ENCODE measurements around the gene ZKSCAN1.
A peak's percentile ranks its signal among the peaks of the same experiment; 100 is the strongest.
"Not testable (repeated sequence)": the region's sequence is repeated elsewhere in the genome, so short reads cannot be mapped to it uniquely, and the experiment has no call there.

Gene ZKSCAN1

DNA sequence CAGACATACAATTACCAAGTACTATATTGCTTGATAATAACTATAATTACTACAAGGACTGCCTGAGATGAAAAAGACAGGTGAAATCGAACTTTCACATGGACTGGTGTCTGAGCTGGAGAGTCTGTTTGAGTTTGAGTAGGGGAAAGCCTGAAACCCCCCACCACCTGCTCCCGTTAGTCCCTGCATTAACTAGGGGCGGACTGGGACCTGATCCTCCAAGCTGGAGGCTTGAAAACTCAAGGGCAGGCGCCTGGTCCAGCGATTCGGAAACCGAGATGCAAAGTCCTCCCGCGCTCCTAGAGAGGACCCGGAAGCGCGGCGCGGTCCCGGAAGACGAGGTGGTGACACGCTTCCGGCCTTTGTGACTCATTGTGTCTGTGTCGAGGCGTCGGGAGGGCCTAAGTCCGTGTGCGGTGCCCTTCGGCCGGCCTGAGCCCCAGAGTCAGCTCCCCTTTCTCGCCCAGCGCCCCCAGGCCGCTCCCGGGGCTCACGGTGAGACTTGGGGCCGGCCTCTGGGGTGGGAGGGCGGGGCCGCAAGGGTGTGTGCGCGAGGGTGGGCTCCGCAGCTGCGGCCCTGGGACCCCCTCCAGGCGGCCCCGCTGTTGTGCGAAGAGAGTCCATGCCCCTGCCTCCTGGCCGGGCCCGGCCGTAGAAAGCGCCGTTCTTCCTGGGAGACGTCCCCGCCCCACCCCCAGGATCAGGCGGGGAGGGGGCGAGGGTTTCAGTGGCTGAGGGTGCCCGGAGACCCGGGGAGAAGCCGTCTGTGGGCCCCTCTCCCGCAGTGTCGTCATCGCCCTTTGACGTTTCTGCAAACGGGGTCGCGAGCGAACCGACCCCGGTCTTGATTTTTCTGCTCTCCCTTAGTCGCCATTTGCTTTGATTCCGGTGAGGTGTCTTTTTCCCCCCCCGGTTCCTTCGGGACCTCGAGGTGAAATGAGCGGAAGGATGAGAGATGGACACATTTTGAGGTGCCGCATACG lies at the start of gene ZKSCAN1:
ZKSCAN1 (plus strand) TSS at position 365 of the 983 bp plus-strand sequence. CDS start 7,911 bp downstream, outside the sequence.
- DNase-seq: peak; percentile 84

DNA sequence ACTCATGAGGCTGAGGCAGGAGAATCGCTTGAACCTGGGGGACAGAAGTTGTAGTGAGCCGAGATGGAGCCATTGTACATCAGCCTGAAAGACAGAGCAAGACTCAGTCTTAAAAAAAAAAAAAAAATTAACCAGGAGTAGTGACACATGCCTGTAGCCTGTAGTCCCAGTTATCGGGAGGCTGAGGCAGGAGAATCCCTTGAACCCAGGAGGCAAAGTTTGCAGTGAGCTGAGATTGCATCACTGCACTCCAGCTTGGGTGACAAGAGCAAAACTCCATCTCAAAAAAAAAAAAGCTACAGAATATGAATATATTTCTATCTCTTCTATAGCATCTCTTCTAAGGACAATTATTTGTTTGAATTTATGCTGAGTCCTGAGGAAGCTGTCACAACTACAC lies 46.1 kb upstream of the ZKSCAN1 start:
- no peak for DNase-seq

DNA sequence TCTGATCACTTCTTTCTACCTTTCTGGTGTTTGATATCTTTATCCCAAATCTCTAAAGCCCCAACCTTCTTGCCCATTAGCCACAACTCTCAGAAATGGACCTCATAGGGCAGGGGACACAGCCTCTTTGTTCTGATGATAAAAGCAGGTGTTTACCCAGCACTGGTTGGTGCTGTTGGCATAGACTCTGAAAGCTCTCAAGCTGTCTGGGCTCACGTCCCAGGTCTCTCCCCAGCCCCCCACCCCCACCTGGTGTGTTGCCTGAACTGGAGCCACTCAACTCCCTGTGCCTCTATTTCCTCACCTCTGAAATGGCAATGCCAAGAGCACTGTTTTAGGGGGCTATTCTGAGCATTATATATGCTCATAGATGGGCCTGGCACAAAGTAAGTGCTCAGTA lies 45.6 kb upstream of the ZKSCAN1 start:
- not testable (repeated sequence) for DNase-seq

DNA sequence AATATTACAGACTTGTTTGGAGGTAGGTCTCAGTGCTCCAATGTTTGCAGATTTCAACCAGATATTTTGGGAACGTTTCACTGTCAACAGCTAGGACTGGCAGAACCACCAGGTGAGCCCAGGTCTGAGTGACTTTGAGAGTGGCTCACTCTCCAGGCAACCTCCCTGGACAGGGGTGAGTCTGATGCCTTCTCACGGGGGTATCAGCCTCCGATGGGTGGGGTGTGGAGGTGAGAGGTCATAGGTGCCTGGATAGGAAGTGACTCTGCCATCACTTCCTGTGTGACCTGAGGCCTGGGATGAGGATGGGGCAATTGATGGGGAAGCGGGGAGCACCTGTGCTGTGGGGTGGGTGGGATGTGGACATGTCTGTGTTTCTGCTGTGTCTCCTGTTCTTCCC lies 44.2 kb upstream of the ZKSCAN1 start:
- no peak for DNase-seq

DNA sequence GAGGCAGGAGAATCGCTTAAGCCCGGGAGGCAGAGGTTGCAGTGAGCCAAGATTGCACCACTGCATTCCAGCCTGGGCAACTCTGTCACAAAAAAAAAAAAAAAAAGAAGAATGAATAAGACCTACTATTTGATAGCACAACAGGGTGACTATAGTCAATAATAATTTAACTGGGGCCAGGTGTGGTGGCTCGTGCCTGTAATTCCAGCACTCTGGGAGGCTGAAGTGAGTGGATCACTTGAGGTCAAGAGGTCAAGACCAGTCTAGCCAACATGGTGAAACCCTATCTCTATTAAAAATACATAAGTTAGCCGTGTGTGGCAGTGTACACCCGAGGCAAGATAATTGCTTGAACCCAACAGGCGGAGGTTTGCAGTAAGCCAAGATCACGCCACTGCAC lies 41.6 kb upstream of the ZKSCAN1 start:
- not testable (repeated sequence) for DNase-seq

DNA sequence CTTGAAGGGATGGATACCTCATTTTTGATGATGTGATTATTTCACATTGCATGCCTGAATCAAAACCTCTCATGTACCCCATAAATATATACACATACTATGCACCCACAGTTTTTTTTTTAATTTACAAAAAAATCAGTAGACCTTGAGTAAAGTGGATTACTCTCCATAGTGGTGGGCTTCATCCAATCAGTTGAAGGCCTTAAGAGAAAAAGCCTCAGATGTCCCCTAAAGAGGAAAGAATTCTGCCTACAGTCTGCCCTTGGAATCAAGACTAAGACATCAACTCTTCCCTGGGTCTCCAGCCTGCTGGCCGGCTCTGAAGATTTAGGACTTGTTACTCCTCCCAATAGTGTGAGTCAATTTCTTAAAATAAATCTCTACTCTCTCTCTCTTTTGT lies 40.7 kb upstream of the ZKSCAN1 start:
- no peak for DNase-seq

DNA sequence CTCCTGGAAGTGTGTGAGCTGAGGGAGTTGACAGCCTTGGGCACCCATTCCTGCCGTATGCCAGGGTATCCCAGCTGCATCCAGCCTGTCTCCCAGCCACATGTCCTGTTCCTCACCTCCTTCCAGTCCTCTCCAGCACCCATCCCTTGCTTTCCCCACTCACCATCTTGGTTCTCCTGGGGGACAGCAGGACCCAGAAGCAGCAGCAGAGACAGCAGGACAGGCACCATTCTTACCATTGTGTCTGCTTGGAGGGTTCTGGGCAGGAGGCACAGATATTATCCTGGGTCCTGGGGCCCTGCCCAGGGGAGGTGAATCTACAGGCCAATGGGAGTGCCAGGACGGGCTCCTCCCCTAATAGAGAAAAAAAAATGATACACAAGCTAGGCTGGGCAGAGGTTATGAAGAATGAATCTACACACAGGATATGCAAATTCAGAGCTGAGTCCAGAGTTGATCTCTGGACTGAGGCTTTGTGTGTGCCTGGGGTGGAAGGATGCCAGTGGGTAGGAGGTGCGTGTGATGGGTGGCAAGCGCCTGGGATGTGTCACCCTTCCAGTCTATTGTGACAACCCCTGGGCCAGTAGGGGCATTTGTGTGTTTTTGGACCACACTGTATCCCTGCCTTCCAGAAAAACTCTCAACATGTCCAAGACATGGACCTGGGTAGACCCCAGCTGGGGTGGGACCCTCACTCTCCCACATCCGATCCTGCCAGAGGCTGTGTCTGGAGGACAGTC lies 39.4 kb upstream of the ZKSCAN1 start, which contains the start of gene AZGP1:
AZGP1 (minus strand) TSS at position 250 of the 740 bp plus-strand sequence; CDS start at position 239, 11 bp downstream.
- DNase-seq: no peak

DNA sequence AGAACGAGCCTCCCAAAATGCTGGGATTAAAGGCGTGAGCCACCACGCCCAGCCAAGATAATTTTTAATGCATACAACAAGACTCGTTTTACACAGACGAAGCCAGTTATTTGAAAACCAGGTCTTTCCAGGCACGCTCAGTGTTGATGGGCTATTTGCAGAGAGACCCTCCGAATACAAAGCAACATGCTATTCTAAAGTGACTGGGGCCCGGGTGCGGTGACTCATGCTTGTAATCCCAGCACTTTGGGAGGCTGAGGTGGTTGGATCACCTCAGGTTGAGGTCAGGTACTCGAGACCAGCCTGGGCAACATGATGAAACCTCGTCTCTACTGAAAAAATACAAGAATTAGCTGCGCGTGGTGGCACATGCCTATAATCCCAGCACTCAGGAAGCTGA lies 38.8 kb upstream of the ZKSCAN1 start:
- no peak for DNase-seq

DNA sequence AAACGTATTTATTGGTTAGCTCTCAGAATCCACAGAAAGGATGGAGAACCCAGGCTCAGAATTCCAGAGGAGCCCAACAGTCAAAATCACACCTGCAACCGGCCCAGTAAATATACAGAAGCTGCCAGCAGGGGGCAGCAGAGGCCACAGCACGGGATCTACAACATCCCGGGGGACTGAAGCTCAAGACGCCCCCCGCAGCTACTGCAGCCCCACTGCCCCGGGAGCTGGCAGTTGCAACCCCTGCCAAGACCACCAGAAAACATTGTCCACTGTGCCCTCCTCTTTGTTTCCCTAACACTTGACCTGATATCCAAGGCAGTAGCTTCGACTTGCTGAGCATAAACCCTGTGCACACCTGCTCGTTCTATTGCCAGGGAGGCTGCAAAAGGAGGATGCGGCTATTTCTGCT lies 35.6 kb upstream of the ZKSCAN1 start:
- DNase-seq: not testable (repeated sequence)

DNA sequence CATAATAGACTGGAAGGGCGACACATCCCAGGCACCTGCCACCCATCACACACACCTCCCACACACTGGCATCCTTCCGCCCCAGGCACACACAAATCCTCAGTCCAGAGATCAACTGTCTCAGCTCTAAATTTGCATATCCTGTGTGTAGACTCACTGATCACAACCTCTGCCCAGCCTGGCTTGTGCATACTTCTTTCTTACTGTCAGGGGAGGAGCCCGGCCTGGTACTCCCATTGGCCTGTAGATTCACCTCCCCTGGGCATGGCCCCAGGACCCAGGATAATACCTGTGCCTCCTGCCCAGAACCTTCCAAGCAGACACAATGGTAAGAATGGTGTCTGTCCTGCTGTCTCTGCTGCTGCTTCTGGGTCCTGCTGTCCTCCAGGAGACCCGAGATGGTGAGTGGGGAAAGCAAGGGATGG lies 34.9 kb upstream of the ZKSCAN1 start:
- DNase-seq: not testable (repeated sequence)

DNA sequence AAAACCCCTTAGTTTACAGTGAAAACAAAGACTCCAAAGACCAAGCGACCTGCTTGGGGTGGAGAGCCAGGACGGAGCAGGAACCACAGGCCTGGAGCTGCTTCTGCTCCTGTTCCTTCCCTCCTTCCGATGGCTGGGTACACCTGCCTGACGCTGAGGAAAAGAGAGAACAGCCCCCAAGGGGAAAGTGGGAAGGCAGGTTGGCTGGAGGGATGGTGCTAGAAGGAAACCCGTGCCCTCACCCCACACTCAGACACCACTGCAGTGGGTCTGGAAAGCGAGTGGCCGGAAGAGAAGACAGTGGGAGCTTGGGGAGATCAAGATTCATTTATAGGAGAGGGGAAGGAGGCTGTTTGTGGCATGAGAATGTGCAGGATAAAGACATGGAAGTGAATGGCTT lies 34.3 kb upstream of the ZKSCAN1 start:
- not testable (repeated sequence) for DNase-seq

DNA sequence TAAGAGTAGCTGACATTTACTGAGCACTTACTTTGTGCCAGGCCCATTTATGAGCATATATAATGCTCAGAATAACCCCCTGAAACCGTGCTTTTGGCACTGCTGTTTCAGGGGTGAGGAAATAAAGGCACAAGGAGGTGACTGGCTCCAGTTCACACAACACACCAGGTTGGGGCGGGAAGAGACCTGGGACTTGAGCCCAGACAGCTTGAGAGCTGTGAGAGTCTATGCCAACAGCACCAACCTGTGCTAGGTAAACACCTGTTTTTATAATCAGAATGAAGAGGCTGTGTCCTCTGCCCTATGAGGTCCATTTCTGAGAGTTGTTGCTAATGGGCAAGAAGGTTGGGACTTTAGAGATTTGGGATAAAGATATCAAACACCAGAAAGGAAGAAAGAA lies 30.8 kb upstream of the ZKSCAN1 start:
- DNase-seq: no peak

DNA sequence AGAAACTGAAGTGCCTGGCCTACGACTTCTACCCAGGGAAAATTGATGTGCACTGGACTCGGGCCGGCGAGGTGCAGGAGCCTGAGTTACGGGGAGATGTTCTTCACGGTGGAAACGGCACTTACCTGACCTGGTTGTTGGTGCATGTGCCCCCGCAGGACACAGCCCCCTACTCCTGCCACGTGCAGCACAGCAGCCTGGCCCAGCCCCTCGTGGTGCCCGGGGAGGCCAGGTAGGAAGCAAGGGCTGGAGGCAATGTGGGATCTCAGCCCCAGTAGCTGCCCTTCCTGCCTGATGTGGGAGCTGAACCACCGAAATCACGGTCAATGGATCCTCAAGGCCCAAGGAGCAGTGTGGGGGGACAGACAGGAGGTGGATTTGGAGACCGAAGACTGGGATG lies 28.1 kb upstream of the ZKSCAN1 start:
- DNase-seq: not testable (repeated sequence)

DNA sequence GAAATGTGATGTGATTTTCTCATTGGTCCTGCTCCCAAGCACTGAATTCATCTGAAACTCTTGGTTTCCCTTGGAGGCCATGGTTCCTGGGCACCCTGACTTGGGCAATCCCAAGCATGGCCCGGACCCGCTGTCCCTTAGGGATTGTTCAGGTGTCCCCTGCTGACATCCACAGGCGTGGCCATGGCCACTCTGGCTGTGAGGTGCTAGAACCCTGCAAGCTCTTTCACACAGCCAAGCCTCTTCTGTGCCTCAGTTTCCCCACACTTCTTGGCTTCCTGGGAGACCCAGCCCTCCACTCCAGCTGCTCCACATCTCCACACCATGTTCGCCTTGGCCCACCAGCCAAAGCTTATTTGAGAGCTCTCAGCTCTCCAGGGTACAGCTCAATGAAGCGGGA lies 27.6 kb upstream of the ZKSCAN1 start:
- no peak for DNase-seq

DNA sequence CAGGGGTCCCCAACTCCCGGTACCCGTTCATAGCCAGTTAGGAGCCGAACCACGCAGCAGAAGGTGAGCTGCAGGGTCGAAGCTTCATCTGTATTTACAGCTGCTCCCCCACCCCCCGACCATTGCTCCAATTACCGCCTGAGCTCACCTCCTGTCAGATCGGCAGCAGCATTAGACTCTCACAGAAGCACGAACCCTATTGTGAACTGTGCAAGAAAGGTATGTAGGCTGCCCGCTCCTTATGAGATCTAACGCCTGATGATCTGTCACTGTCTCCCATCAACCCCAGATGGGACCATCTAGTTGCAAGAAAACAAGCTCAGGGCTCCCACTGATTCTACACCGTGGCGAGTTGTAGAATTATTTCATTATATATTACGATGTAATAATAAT lies 24.9 kb upstream of the ZKSCAN1 start:
- no peak for DNase-seq

DNA sequence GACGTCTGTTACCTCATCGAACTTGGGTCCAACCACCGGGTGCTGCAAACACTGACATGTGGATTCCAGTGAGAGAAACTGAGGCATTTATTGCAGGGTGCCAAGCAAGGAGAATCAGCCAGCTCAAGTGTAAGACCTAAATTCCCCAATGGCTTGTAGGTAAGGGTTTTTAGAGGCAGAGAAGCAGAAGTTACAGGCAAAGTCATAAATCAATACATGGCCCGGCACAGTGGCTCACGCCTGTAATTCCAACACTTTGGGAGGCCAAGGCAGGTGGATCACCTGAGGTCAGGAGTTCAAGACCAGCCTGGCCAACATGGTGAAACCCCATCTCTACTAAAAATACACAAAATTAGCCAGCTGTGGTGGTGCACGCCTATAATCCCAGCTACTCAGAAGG lies 23.9 kb upstream of the ZKSCAN1 start:
- DNase-seq: not testable (repeated sequence)

DNA sequence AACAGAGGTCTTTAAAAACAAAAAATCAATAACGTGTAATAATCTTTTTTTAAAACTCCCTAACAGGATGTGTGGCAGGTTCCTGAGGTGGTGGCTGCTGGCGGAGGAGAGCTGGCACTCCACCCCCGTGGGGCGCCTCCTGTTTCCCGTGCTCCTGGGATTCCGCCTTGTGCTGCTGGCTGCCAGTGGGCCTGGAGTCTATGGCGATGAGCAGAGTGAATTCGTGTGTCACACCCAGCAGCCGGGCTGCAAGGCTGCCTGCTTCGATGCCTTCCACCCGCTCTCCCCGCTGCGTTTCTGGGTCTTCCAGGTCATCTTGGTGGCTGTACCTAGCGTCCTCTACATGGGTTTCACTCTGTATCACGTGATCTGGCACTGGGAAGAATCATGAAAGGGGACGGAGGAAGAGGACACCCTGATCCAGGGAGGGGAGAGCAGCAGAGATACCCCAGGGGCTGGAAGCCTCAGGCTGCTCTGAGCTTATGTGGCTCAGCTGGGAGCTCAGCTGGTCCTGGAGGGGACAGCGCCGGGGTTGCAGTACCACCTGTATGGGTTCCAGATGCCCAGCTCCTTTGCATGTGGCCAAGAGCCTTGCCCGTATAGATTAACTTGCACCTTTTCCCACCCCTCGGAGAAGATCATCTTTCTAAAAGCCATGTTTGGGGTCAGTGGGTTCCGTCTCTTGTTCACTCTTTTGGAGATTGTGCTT lies 22.9 kb upstream of the ZKSCAN1 start:
- no peak for DNase-seq

DNA sequence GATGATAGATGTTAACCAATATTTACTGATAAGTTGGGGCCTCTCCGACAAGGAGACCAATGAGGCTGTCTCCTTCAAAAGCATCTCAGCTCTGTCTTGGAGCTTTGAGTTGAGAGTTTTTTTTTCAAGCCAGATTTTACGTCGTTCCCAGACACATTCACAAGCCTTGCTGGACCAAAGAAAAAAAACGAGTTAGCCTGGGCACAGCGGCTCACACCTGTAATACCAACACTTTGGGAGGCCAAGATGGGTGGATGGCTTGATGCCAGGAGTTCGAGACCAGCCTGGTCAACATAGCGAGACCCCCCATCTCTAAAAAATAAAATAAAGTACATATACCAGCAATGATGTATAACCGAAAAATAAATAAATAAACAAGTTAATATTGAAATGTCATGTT lies 20.6 kb upstream of the ZKSCAN1 start:
- DNase-seq: no peak

DNA sequence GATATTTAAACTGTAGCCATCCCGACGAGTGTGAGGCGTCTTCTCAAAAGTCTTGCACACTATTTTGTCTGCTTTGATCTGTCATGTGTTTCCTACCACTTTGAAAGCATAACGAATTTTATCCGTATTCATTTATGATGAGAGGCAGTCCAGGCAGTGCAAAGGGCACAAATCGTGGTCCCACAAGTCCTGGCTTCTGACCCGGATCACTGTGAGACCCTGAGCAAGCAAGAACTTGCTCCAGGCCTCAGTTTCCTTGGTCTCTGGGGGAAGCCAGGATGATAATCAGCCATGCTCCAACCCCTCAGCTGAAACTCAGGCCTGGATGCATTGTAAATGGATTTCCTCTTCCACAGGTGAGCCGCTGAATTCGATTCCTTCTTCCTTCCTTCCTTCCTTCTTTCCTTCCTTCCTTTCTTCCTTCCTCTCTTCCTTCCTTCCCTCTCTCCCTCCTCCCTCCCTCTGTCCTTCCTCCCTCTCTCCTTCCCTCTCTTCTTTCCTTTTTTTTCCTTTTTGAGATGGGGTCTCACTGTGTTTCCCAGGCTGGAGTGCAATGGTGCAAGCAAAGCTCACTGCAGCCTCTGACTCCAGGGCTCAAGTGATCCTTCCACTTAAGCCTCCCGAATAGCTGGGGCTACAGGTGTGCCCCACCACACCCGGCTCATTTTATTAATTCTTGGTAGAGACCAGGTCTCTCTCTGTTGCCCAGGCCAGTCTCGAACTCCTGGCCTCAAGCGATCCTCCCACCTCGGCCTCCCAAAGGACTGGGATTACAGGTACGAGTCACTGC lies 18.4 kb upstream of the ZKSCAN1 start:
- DNase-seq: no peak

DNA sequence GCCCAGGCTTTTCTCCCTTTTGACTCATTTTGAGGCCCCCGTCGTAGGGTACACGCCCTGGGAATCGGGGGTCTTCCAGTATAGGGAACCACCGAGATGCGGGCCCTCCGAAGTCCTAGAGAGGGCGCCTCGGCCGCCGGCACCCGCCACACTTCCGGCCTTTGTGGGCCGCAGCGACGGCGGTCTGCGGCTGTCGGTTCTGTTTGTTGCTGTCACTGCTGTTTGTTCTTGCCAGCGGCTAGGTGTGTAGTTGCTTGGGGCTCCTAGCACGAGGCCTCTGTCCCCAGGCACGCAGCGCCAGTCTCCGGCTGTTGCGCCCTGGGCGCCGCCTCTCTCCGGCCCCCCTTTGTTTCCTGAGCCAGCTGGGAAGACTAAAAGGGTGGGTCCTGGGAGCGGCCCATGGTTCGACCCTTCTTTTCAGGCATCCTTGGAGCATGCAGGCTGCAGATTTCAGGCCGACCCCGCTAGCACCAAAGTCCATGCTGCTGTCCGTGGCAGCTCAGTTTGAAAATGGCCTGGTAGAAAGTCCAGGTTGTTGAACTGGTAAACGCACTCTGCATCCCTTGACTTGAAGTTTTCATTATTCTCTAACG lies 17.8 kb upstream of the ZKSCAN1 start:
- no peak for DNase-seq

DNA sequence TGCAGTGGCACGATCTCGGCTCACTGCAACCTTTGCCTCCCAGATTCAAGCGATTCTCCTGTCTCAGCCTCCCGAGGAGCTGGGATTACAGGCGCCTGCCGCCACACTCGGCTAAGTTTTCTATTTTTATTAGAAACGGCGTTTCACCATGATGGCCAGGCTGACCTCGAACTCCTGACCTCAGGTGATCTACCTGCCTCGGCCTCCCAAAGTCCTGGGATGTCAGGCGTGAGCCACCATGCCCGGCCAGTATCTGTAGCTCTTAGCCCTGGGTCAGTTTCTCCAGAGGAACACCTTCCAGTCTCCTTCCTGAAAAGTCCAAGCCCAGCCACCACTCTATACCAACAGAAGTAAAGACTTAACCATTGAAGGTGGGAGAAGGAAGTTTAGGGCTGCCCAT lies 15.2 kb upstream of the ZKSCAN1 start:
- no peak for DNase-seq
